PC-3 (cell line): ENCODE data around the gene SNORC.

Source experiments
- EZH2 ChIP-seq: fragments of 300-600 bp; sonication (generic); IDR thresholded peaks from one replicate; pipeline ENCODE4 v1.6.1; 2017; ENCODE audit warnings: antibody characterized with exemption, mild to moderate bottlenecking, low read length; ENCODE audit not compliant: unreplicated experiment
- TF ChIP-seq, protein P1 (sequence below): fragments of 300-600 bp; sonication (generic); conservative IDR thresholded peaks from 2 replicates; pipeline ENCODE4 v1.5.1; 2017; ENCODE audit warnings: antibody characterized with exemption, low read depth, mild to moderate bottlenecking, low read length

GRCh38 chr2:232866104-232866503 lies 4.0 kb upstream of the SNORC start:
- TF ChIP-seq, protein P1, sequence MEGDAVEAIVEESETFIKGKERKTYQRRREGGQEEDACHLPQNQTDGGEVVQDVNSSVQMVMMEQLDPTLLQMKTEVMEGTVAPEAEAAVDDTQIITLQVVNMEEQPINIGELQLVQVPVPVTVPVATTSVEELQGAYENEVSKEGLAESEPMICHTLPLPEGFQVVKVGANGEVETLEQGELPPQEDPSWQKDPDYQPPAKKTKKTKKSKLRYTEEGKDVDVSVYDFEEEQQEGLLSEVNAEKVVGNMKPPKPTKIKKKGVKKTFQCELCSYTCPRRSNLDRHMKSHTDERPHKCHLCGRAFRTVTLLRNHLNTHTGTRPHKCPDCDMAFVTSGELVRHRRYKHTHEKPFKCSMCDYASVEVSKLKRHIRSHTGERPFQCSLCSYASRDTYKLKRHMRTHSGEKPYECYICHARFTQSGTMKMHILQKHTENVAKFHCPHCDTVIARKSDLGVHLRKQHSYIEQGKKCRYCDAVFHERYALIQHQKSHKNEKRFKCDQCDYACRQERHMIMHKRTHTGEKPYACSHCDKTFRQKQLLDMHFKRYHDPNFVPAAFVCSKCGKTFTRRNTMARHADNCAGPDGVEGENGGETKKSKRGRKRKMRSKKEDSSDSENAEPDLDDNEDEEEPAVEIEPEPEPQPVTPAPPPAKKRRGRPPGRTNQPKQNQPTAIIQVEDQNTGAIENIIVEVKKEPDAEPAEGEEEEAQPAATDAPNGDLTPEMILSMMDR: no peak
- no peak for TF ChIP-seq EZH2
